Testis (tissue), 3 donors: ENCODE results near the gene GNAS-AS1. TPM values are rescaled to one million over a fixed set of nuclear protein-coding genes. Genes with fewer than 3 reads are reported as not detected.

ENCODE experiments used
- DNase-seq: peaks from one replicate; pipeline ENCODE4 v3.0.0-alpha.2; 2019
- H3K27ac ChIP-seq, 2 donors: fragments of 200-600 bp; sonication (generic); one replicate each; pipeline ENCODE4 v1.5.1; 2019
- H3K27me3 ChIP-seq: fragments of 200-600 bp; sonication (generic); one replicate; pipeline ENCODE4 v1.5.1; 2019
- H3K36me3 ChIP-seq: fragments of 200-600 bp; sonication (generic); one replicate; pipeline ENCODE4 v1.5.1; 2017; ENCODE audit warnings: low read depth; ENCODE audit errors: missing control alignments
- H3K4me1 ChIP-seq: fragments of 200-600 bp; sonication (generic); one replicate; pipeline ENCODE4 v1.5.1; 2019
- H3K4me3 ChIP-seq, 2 donors: fragments of 200-600 bp; sonication (generic); one replicate each; pipeline ENCODE4 v1.5.1; 2017 to 2019
- H3K9me3 ChIP-seq: fragments of 200-600 bp; sonication (generic); one replicate; pipeline ENCODE4 v1.5.1; 2017
- POLR2A ChIP-seq: fragments of 450-650 bp; IDR thresholded peaks from one replicate; pipeline ENCODE4 v1.6.1; 2017; ENCODE audit warnings: antibody characterized with exemption, mild to moderate bottlenecking, moderate library complexity
- WGBS, 2 donors: methylation state at CpG; one replicate each; pipeline ENCODE4 v1.1.5; 2018; 5-methylcytosine and 5-hydroxymethylcytosine counted together
- intact Hi-C: fragments of 100-400 bp; cut with DNase I; formaldehyde crosslinking; loops from one replicate; pipeline ENCODE4 v1.15.1; 2023; ENCODE audit warnings: low total_unique reads
- polyA plus RNA-seq: library from polyadenylated mRNA; stranded (reverse); fragments of 350-450 nt; fragmentation: Illumina TruSeq; extraction: RNeasy Lipid Tissue Mini Kit (QIAGEN cat#74804); gene quantifications from one replicate; pipeline ENCODE4 v1.2.3, GENCODE V29; 2014; ENCODE audit warnings: low read depth, low replicate concordance; ENCODE audit not compliant: insufficient read depth
- total RNA-seq, 2 donors: library from RNA; depleted of rRNA; stranded (reverse); fragments of >200 nt; gene quantifications; one replicate each; pipeline ENCODE4 v1.2.3, GENCODE V29; 2016
- TF ChIP-seq, protein P1 (sequence below), 3 experiments: fragments of 450-650 bp in 2 of 3; fragments of 200-600 bp in 1 of 3; sonication (generic) in 1 of 3; IDR thresholded peaks; one replicate each; pipeline ENCODE4 v1.5.1; 2016 to 2019; ENCODE audit warnings: antibody characterized with exemption in 3 of 3, mild to moderate bottlenecking in 2 of 3, moderate library complexity in 1 of 3

GNAS-AS1 gene
- total and polyA plus RNA-seq, 3 donors from 2014 or later, result 1.1 to 4.4 (median 3.5) TPM

GRCh38 chr20:58813369-58813768, 37.3 kb downstream of the GNAS-AS1 start:
- intact Hi-C loops, result no loop called here
- H3K27ac ChIP-seq, result no peak overlapping the region
- no peaks in the 10 kb centered on the region for H3K9me3 ChIP-seq
- no peaks in the 10 kb centered on the region for H3K4me1 ChIP-seq
- H3K4me3 ChIP-seq, result no peak overlapping the region
- TF ChIP-seq POLR2A, result no peak
- TF ChIP-seq, protein P1, sequence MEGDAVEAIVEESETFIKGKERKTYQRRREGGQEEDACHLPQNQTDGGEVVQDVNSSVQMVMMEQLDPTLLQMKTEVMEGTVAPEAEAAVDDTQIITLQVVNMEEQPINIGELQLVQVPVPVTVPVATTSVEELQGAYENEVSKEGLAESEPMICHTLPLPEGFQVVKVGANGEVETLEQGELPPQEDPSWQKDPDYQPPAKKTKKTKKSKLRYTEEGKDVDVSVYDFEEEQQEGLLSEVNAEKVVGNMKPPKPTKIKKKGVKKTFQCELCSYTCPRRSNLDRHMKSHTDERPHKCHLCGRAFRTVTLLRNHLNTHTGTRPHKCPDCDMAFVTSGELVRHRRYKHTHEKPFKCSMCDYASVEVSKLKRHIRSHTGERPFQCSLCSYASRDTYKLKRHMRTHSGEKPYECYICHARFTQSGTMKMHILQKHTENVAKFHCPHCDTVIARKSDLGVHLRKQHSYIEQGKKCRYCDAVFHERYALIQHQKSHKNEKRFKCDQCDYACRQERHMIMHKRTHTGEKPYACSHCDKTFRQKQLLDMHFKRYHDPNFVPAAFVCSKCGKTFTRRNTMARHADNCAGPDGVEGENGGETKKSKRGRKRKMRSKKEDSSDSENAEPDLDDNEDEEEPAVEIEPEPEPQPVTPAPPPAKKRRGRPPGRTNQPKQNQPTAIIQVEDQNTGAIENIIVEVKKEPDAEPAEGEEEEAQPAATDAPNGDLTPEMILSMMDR (IDR thresholded peaks at IDR 0.05), result no peak
- H3K27me3 ChIP-seq, result no peaks in the 10 kb centered on the region
- H3K36me3 ChIP-seq, result no peaks in the 10 kb centered on the region
- 83 to 84% methylated on average over 8 of the region's 8 CpGs for WGBS, 2 donors
- no peak for DNase-seq

GRCh38 chr20:58811334-58811733, 39.4 kb downstream of the GNAS-AS1 start:
- no peak for DNase-seq
- Histone ChIP-seq H3K27ac (no peak overlapping the region), H3K27me3 (no peaks in the 10 kb centered on the region), H3K9me3 (no peaks in the 10 kb centered on the region), H3K36me3 (no peaks in the 10 kb centered on the region), H3K4me1 (no peaks in the 10 kb centered on the region), H3K4me3 (no peak overlapping the region)
- intact Hi-C loops, result no loop called here
- TF ChIP-seq, protein P1 (IDR thresholded peaks at IDR 0.05), result no peak
- no peak for TF ChIP-seq POLR2A
- 92 to 95% methylated on average over 13 of the region's 13 CpGs for WGBS, 2 donors

- no peaks in the 10 kb centered on the region for H3K36me3 ChIP-seq
- H3K27me3 ChIP-seq, result no peaks in the 10 kb centered on the region
- H3K9me3 ChIP-seq, result no peaks in the 10 kb centered on the region
- no peak for TF ChIP-seq POLR2A
- TF ChIP-seq, protein P1 (IDR thresholded peaks at IDR 0.05), result no peak
- no peak for DNase-seq
- H3K4me1 ChIP-seq, result no peaks in the 10 kb centered on the region
- WGBS, 2 donors, result 88 to 93% methylated on average over 10 of the region's 10 CpGs
- intact Hi-C loops, result no loop called here
- H3K27ac ChIP-seq, result no peak overlapping the region
- H3K4me3 ChIP-seq, result no peak overlapping the region
These were observed 39.8 kb downstream of the GNAS-AS1 start for GRCh38 chr20:58810879-58811250.

DNA sequence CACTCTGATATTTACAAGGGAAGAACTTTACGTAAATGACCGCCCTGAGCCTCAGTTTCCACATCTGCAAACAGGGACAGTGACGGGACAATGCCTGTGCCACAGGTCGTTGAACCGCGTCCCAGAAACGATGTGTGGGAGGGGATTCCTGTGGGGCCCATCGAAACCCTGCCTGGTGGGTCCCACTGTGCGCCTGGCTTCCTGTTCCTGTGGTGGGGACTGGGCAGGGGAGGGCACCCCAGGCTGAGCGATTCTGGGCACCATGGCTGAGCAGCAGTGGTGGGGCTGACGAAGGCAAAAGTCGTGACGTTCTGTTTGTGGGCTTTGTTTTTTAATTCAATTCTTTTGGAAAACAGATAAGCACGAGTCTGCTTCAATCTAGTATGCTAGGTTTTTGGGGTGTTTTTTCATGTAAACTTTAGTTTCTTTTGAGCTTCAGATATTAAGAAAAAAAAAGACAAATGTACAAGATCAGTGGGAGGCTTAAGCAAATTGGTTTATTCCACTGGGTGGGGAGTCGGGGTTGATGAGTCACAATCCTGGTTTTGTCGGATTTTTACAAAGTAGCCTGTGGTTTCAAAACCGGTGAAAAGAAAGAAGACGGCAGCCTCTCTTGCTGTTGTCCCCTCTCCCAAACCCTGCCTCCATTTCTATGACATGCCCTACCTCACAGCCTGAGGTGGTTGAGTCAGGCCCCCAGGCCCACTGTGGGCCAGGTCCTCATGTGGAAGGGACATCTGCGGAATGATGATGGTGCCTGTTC, 40.4 kb downstream of the GNAS-AS1 start:
- no peak for DNase-seq
- no peak overlapping the region for H3K27ac ChIP-seq
- no peaks in the 10 kb centered on the region for H3K36me3 ChIP-seq
- intact Hi-C loops, result no loop called here
- 85 to 91% methylated on average over 19 of the region's 19 CpGs for WGBS, 2 donors
- TF ChIP-seq POLR2A, result no peak
- TF ChIP-seq, protein P1 (IDR thresholded peaks at IDR 0.05), result no peak
- H3K4me3 ChIP-seq, result no peak overlapping the region
- H3K4me1 ChIP-seq, result no peaks in the 10 kb centered on the region
- H3K9me3 ChIP-seq, result no peaks in the 10 kb centered on the region
- H3K27me3 ChIP-seq, result no peaks in the 10 kb centered on the region
